HG02840 (cell line): Measurements from ENCODE around the gene MRPL49.

Experiments
- ATAC-seq: cut with Tn5 transposase; IDR thresholded peaks from one replicate; pipeline ENCODE4 v1.9.1; 2021; ENCODE audit warnings: mild to moderate bottlenecking, moderate library complexity, moderate number of reproducible peaks; ENCODE audit not compliant: unreplicated experiment, low FRiP score

The MRPL49 gene

GRCh38 chr11:65121865-65122696 is at the start of gene MRPL49, which contains the start of gene FAU:
MRPL49 (plus strand) TSS chr11:65122321; CDS start chr11:65122347, 26 bp downstream.
FAU (minus strand) TSS chr11:65122134; CDS start chr11:65121813, 321 bp downstream.
- peak; percentile 63 for ATAC-seq

- ATAC-seq = no peak
These were observed 49.5 kb upstream of the MRPL49 start for GRCh38 chr11:65072631-65072966.

GRCh38 chr11:65077451-65077850 is 44.7 kb upstream of the MRPL49 start:
- no peak for ATAC-seq

- no peak for ATAC-seq
These were observed 44.0 kb upstream of the MRPL49 start for GRCh38 chr11:65078151-65078550.

GRCh38 chr11:65078786-65079342 is 43.3 kb upstream of the MRPL49 start:
- no peak for ATAC-seq

GRCh38 chr11:65083134-65083833 is 38.8 kb upstream of the MRPL49 start:
- ATAC-seq = peak; percentile 19

- ATAC-seq = peak; percentile 74
These were observed 38.1 kb upstream of the MRPL49 start, which contains the start of the genes CDCA5 and ZFPL1 for GRCh38 chr11:65083834-65084597. CDCA5 (minus strand) TSS chr11:65084040; CDS start chr11:65083978, 62 bp downstream. ZFPL1 (plus strand) TSS chr11:65084222; CDS start chr11:65084699, 477 bp downstream.

- ATAC-seq = no peak
These were observed 37.3 kb upstream of the MRPL49 start for GRCh38 chr11:65084598-65085375.

GRCh38 chr11:65085446-65085845 is 36.7 kb upstream of the MRPL49 start:
- no peak for ATAC-seq

- ATAC-seq = no peak
These were observed 35.3 kb upstream of the MRPL49 start for GRCh38 chr11:65086809-65087208.

- no peak for ATAC-seq
These were observed 34.9 kb upstream of the MRPL49 start for GRCh38 chr11:65087216-65087615.

- no peak for ATAC-seq
These were observed 34.3 kb upstream of the MRPL49 start for GRCh38 chr11:65087827-65088226.

GRCh38 chr11:65089621-65090020 is 32.5 kb upstream of the MRPL49 start:
- ATAC-seq = no peak

- ATAC-seq = no peak
These were observed 31.5 kb upstream of the MRPL49 start for GRCh38 chr11:65090628-65091027.

GRCh38 chr11:65095427-65095826 is 26.7 kb upstream of the MRPL49 start:
- ATAC-seq = no peak

- ATAC-seq = peak; percentile 75
These were observed 25.9 kb upstream of the MRPL49 start, which contains the start of gene VPS51 for GRCh38 chr11:65095974-65096806. VPS51 (plus strand) TSS chr11:65096214; CDS start chr11:65096251, 37 bp downstream.

GRCh38 chr11:65096926-65097325 is 25.2 kb upstream of the MRPL49 start:
- ATAC-seq = no peak

- ATAC-seq = no peak
These were observed 21.3 kb upstream of the MRPL49 start for GRCh38 chr11:65100674-65101350.
